ENCODE measurements around the gene DMAP1.

GRCh38 chr1:44217809-44218410, 4.6 kb downstream of the DMAP1 start:
- TF ChIP-seq POLR2A (IDR thresholded peaks at IDR 0.05; ENCODE audit: low read length) (no peak), GATA1 (IDR thresholded peaks at IDR 0.05; ENCODE audit: low read depth, low read length) (no peak)
